DMS53 (cell line): ENCODE results near the gene NXPE4.
"Not testable (repeated sequence)": the region's sequence is repeated elsewhere in the genome, so short reads cannot be mapped to it uniquely, and the experiment has no call there.

Experiments used
- DNase-seq: peaks from one replicate; lab custom pipeline; 2025; lab: John Stamatoyannopoulos, UW

NXPE4 gene

DNA sequence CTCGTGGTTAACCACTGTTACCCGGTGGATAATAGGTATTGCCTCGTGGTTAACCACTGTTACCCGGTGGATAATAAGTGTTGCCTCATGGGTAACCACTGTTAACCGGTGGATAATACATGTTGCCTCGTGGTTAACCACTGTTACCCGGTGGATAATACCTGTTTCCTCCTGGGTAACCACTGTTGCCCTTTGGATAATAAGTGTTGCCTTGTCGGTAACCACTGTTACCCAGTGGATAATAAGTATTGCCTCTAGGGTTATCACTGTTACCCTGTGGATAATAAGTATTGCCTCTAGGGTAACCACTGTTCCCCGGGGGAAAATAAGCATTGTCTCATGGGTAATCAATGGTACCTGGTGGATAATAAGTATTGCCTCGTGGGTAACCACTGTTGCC lies 15.0 kb upstream of the NXPE4 start:
- DNase-seq: no peak

- no peak for DNase-seq
Measured at GRCh38 chr11:114609429-114609828, 13.8 kb upstream of the NXPE4 start.

GRCh38 chr11:114608605-114609004 lies 13.0 kb upstream of the NXPE4 start:
- DNase-seq: not testable (repeated sequence)

- peak; percentile 18 for DNase-seq
Measured at GRCh38 chr11:114607753-114608459, 12.3 kb upstream of the NXPE4 start.

DNA sequence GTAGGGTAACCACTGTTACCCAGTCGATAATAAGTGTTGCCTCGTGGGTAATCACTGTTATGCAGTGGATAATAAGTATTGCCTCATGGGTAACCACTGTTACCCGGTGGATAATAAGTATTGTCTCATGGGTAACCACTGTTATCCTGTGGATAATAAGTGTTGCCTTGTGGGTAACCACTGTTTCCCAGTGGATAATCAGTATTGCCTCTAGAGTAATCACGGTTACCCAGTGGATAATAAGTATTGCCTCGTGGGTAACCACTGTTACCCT lies 11.2 kb upstream of the NXPE4 start:
- DNase-seq: not testable (repeated sequence)

GRCh38 chr11:114606003-114606801 lies 10.6 kb upstream of the NXPE4 start:
- DNase-seq: peak; percentile 32

DNA sequence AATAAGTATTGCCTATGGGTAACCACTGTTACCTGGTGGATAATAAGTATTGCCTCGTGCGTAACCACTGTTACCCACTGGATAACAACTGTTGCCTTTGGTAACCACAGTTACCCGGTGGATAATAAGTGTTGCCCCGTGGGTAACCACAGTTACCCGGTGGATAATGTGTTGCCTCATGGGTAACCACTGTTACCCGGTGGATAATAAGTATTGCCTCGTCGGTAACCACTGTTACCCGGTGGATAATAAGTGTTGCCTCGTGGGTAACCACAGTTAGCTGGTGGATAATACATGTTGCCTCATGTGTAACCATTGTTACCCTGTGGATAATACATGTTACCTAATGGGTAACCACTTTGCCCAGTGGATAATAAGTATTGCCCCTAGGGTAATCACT lies 9.8 kb upstream of the NXPE4 start:
- DNase-seq: no peak

DNA sequence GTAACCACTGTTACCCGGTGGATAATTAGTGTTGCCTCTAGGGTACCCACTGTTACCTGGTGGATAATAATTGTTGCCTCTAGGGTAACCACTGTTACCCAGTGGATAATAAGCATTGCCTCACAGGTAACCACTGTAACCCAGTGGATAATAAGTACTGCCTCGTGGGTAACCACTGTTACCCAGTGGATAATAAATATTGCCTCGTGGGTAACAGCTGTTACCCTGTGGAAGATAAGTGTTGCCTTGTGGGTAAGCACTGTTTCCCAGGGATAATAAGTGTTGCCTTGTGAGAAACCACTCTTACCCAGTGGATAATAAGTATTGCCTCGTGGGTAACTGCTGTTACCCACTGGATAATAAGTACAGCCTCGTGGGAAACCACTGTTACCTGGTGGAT lies 9.3 kb upstream of the NXPE4 start:
- DNase-seq: no peak

DNA sequence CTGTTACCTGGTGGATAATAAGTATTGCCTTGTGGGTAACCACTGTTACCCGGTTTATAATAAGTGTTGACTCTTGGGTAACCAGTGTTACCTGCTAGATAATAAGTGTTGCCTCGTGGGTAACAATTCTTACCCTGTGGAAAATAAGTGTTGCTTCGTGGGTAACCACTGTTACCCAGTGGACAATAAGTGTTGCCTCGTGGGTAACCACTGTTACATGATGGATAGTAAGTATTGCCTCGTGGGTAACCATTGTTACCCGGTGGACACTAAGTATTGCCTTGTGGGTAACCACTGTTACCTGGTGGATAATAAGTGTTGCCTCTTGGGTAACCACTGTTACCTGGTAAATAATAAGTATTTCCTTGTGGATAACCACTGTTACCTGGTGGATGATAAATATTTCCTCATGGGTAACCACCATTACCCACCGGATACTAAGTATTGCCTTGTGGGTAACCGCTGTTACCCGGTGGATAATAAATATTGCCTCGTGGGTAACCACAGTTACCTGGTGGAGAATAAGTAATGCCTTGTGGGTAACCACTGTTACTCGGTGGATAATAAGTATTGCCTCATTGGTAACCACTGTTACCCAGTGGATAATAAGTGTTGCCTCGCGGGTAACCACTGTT lies 8.7 kb upstream of the NXPE4 start:
- DNase-seq: no peak

DNA sequence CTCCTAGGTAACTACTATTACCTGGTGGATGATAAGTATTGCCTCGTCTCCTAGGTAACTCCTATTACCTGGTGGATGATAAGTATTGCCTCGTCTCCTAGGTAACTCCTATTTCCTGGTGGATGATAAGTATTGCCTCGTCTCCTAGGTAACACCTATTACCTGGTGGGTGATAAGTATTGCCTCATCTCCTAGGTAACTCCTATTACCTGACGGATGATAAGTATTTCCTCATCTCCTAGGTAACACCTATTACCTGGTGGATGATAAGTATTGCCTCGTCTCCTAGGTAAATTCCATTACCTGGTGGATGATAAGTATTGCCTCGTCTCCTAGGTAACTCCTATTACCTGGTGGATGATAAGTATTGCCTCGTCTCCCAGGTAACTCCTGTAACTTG lies 7.6 kb upstream of the NXPE4 start:
- DNase-seq: peak; percentile 75

GRCh38 chr11:114598461-114598860 lies 2.9 kb upstream of the NXPE4 start:
- no peak for DNase-seq

GRCh38 chr11:114596175-114596919 lies 761 bp upstream of the NXPE4 start:
- DNase-seq: no peak

GRCh38 chr11:114594703-114595102 lies 883 bp downstream of the NXPE4 start:
- peak; percentile 15 for DNase-seq

DNA sequence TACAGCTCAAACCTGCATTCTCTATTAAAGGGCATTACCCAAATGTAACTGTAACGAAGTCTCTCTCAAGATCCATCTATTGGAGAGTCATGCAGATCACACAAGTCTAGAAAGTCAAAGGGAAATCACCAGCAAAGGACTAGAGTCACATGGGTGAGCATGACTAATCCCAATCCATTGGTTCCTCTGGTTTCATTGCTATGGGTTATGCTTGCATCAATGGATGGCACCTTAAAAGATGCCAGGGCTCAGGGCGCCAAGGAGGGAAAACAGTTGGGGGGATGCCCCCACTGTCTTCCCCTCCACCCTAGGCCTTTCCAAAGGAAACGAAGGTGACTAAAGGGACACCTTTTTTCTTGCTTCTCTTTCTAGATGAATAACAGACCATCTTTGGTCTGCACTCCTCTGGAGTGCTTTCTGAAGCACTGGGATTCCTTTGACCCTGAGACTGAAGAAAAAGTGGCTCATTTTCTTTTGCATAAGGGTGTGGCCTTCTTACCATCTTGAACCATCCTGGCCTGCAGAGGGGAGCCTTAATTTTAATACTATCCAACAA lies 8.1 kb downstream of the NXPE4 start:
- no peak for DNase-seq

GRCh38 chr11:114586797-114587196 lies 8.8 kb downstream of the NXPE4 start:
- DNase-seq: peak; percentile 12

DNA sequence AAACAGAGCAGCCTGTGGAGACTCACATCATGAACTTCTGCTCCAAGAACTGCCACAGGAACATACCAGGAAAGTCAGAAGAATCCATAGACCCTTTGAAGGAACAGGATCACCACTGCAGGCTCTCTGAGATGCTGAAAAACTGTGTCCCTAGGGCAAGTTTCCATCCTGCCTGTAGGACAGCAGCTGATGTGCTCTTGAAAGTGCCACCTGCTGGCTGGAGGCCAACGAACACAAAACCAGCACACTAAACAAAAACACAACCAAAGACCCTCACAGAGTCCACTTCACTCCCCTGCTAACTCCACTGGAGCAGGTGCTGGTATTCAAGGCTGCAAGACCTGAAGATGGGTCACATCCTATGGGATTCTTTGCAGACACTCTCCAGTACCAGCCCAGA lies 23.9 kb downstream of the NXPE4 start:
- no peak for DNase-seq

DNA sequence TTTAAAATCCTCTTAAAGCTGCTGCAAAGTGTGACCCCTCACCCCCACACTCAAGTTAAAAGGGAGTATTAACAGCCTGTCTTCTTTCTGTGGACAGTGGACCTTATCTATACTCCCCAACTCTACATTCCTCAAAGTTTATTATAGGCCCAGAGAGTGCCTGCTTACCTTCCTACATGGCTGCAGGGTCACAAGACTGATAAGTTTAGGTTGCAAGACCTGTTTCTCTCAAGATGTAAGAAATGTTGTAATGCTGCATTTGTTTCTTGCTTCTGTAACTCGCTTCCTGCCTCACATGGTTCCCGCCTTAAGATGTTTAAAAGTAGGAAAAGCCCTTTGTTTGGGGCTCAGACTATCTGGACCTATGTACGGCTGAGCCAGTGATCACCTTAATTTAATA lies 25.8 kb downstream of the NXPE4 start:
- no peak for DNase-seq

- DNase-seq: no peak
Measured at GRCh38 chr11:114566276-114566675, 29.3 kb downstream of the NXPE4 start.

GRCh38 chr11:114564831-114565230 lies 30.8 kb downstream of the NXPE4 start:
- no peak for DNase-seq

DNA sequence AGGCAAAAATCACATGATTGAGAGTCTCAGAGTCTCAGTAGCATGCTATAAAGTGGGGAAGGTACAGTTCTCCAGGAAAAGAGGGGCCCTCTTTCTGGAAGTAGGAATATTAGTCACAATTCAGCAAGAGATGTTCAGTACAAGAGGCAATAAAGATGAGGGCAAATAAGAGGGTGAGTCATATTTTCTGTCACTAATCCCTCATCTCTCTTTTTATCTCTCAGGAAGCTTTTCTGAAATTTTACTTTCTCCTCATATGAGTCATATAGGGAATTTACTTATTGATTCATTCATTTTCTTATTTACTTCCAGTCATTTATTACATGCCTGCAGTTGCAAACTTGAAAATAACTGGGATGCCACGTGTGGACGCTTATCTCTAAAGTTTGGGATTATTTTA lies 32.5 kb downstream of the NXPE4 start:
- peak; percentile 84 for DNase-seq

- DNase-seq: peak; percentile 41
Measured at GRCh38 chr11:114562166-114562916, 33.2 kb downstream of the NXPE4 start.
